HEK293T (cell line): ENCODE results near the gene DNER.

Experiments used
- ARNT ChIP-seq: fragments of 450-650 bp; IDR thresholded peaks from 2 replicates; pipeline ENCODE4 v1.6.1; 2017; ENCODE audit warnings: mild to moderate bottlenecking
- BHLHE40 ChIP-seq: fragments of 450-650 bp; IDR thresholded peaks from 2 replicates; pipeline ENCODE4 v1.6.1; 2016; ENCODE audit warnings: mild to moderate bottlenecking, moderate library complexity, borderline replicate concordance
- FOXM1 ChIP-seq: fragments of 450-650 bp; IDR thresholded peaks from 2 replicates; pipeline ENCODE4 v1.6.1; 2017; ENCODE audit warnings: mild to moderate bottlenecking, borderline replicate concordance
- L3MBTL2 ChIP-seq: fragments of 450-650 bp; conservative IDR thresholded peaks from 2 replicates; pipeline ENCODE4 v1.6.1; 2016; ENCODE audit warnings: mild to moderate bottlenecking
- SP1 ChIP-seq: fragments of 450-650 bp; IDR thresholded peaks from 2 replicates; pipeline ENCODE4 v1.6.1; 2017
- TF ChIP-seq, protein P1 (sequence below): fragments of 450-650 bp; IDR thresholded peaks from 2 replicates; pipeline ENCODE4 v1.6.1; 2016

DNA sequence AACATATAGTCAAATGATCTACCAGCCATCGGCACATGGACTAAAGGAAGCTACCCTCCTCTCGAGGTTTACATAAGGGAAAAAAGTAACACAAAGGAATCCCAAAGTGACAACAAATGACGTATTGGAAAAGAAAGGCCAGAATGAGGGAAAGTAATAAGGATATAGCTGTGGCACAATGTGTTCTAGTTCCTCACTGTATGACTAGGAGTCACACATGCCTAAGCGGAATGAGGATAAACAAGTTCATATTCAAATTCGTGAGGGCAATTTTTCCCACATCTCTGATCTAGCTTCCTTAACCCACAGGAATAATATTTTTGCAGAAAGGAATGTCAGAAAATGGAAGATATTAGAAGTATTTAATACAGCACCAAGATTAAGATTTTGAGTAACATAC is 281.0 kb downstream of the DNER start:
- TF ChIP-seq FOXM1 (no peak), BHLHE40 (no peak), L3MBTL2 (no peak), ARNT (no peak), SP1 (no peak)
- TF ChIP-seq, protein P1, sequence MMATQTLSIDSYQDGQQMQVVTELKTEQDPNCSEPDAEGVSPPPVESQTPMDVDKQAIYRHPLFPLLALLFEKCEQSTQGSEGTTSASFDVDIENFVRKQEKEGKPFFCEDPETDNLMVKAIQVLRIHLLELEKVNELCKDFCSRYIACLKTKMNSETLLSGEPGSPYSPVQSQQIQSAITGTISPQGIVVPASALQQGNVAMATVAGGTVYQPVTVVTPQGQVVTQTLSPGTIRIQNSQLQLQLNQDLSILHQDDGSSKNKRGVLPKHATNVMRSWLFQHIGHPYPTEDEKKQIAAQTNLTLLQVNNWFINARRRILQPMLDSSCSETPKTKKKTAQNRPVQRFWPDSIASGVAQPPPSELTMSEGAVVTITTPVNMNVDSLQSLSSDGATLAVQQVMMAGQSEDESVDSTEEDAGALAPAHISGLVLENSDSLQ, result no peak
